ENCODE measurements around the gene GPN1. TPM values are rescaled to one million over a fixed set of nuclear protein-coding genes. Genes with fewer than 3 reads are reported as not detected.
A peak's percentile ranks its signal among the peaks of the same experiment; 100 is the strongest.

Gene GPN1
- total RNA-seq, 1 donor from 2014 or later: 63.9 TPM

DNA sequence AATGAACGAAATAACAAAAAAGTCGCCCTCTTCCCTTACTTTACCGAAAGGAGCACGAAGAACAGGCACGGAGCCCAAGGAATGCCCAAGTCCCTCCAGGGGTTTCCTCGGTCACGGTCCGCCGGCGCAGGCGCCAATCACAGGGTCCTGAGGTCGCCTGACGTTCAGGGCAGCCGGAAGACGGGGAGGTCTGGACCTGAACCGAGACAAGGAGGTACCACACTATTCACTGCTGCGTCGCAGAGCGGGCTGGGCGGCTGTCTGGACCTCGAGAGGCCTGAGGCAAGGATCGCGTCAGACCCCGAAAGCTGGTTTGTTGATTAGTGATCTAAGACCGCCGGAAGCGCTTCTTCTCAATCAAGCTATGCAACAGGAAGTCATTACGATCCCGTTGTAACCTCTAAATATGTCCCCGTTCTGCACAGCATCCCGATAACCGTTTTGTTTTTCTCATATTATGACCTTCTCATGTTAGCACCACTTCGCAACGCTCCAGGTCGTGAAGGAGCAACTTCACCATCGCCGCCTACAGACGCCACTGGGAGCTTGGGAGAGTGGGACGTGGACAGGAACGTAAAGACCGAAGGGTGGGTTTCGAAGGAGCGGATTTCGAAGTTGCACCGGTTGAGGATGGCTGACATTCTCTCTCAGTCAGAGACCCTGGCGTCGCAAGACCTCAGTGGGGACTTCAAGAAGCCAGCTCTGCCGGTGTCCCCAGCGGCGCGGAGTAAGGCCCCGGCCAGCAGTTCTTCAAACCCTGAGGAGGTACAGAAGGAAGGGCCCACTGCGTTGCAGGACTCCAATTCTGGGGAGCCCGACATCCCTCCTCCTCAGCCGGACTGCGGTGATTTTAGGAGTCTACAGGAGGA, 34.7 kb downstream of the GPN1 start, which contains the start of the genes SLC4A1AP and SUPT7L:
Gene SLC4A1AP, plus strand, starts transcription at position 605 of the 869 bp plus-strand sequence. Its CDS starts 26 bp downstream, at position 631.
Gene SUPT7L, minus strand, starts transcription at position 330 of the 869 bp plus-strand sequence. CDS start 1,422 bp downstream, outside the sequence.
- DNase-seq (ENCODE audit: low read depth) (peak; percentile 83), FAIRE-seq (no peak)
- H3K36me3 ChIP-seq (ENCODE audit: insufficient read depth, low read length): peaks cover 16% of the 10 kb centered on the region
- H3K4me3 ChIP-seq (ENCODE audit: insufficient read depth, low read depth, low read length): peak within 1 kb of the TSS; percentile 80
- Mint-ChIP-seq H3K4me1 (ENCODE audit: low read depth, unreplicated experiment) (peaks cover 21% of the 10 kb centered on the region), H3K27me3 (ENCODE audit: low read depth, unreplicated experiment) (no peaks in the 10 kb centered on the region), H3K27ac (ENCODE audit: unreplicated experiment) (peak within 1 kb of the TSS; percentile 99), H3K4me3 (ENCODE audit: unreplicated experiment) (peak within 1 kb of the TSS; percentile 100), H3K36me3 (ENCODE audit: low read depth, unreplicated experiment) (no peaks in the 10 kb centered on the region), H3K9me3 (ENCODE audit: unreplicated experiment) (no peaks in the 10 kb centered on the region)
- no peaks in the 10 kb centered on the region for H4K20me1 ChIP-seq (ENCODE audit: insufficient read depth, low read length)
- H2AFZ ChIP-seq (ENCODE audit: low read depth, low read length): peak within 1 kb of the TSS; percentile 97
- H3K9me3 ChIP-seq (ENCODE audit: insufficient read depth, low read depth, low read length): no peaks in the 10 kb centered on the region
- H3K4me1 ChIP-seq (ENCODE audit: insufficient read depth, low read length): peaks cover 23% of the 10 kb centered on the region
- no peaks in the 10 kb centered on the region for H3K27me3 ChIP-seq (ENCODE audit: insufficient read depth, low read length)
- peak within 1 kb of the TSS; percentile 95 for H3K27ac ChIP-seq (ENCODE audit: low read depth, low read length)
- peaks cover 59% of the 10 kb centered on the region for H3K79me2 ChIP-seq (ENCODE audit: insufficient read depth, low read length)
- H3K4me2 ChIP-seq (ENCODE audit: low read length): peak within 1 kb of the TSS; percentile 86
- TF ChIP-seq CTCF (IDR thresholded peaks at IDR 0.05; ENCODE audit: insufficient read depth, low read depth, low read length) (no peak), EZH2 (IDR thresholded peaks at IDR 0.05; ENCODE audit: insufficient read depth, low read length) (no peak)
- H3K9ac ChIP-seq (ENCODE audit: low read length): peak within 1 kb of the TSS; percentile 97

DNA sequence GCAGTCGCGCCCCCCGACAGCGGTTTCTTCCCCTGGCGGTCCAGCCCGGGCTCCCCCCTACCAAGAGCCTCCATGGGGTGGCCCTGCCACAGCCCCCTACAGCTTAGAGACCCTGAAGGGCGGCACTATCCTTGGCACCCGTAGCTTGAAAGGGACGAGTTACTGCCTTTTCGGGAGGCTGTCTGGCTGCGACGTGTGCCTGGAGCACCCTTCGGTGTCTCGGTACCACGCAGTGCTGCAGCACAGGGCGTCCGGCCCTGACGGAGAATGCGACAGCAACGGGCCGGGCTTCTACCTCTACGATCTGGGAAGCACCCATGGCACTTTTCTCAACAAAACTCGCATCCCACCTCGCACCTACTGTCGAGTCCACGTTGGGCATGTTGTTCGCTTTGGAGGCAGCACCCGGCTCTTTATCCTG, 35.3 kb downstream of the GPN1 start:
- H3K27ac Mint-ChIP-seq (ENCODE audit: unreplicated experiment): peak overlapping the region; percentile 99
- TF ChIP-seq CTCF (IDR thresholded peaks at IDR 0.05; ENCODE audit: insufficient read depth, low read depth, low read length): no peak
- no peak for TF ChIP-seq EZH2 (IDR thresholded peaks at IDR 0.05; ENCODE audit: insufficient read depth, low read length)
- DNase-seq (ENCODE audit: low read depth) (no peak), FAIRE-seq (no peak)
- Histone ChIP-seq H3K9ac (ENCODE audit: low read length) (peak overlapping the region; percentile 97), H3K4me2 (ENCODE audit: low read length) (peak overlapping the region; percentile 86), H3K79me2 (ENCODE audit: insufficient read depth, low read length) (peaks cover 55% of the 10 kb centered on the region), H4K20me1 (ENCODE audit: insufficient read depth, low read length) (no peaks in the 10 kb centered on the region), H3K36me3 (ENCODE audit: insufficient read depth, low read length) (peaks cover 19% of the 10 kb centered on the region), H3K4me1 (ENCODE audit: insufficient read depth, low read length) (peaks cover 23% of the 10 kb centered on the region), H3K27me3 (ENCODE audit: insufficient read depth, low read length) (no peaks in the 10 kb centered on the region), H3K9me3 (ENCODE audit: insufficient read depth, low read depth, low read length) (no peaks in the 10 kb centered on the region), H3K4me3 (ENCODE audit: insufficient read depth, low read depth, low read length) (peak overlapping the region; percentile 80), H2AFZ (ENCODE audit: low read depth, low read length) (peak overlapping the region; percentile 97), H3K27ac (ENCODE audit: low read depth, low read length) (peak overlapping the region; percentile 95)
- H3K27me3 Mint-ChIP-seq (ENCODE audit: low read depth, unreplicated experiment): no peaks in the 10 kb centered on the region
- H3K4me1 Mint-ChIP-seq (ENCODE audit: low read depth, unreplicated experiment): peaks cover 21% of the 10 kb centered on the region
- H3K9me3 Mint-ChIP-seq (ENCODE audit: unreplicated experiment): no peaks in the 10 kb centered on the region
- no peaks in the 10 kb centered on the region for H3K36me3 Mint-ChIP-seq (ENCODE audit: low read depth, unreplicated experiment)
- peak overlapping the region; percentile 100 for H3K4me3 Mint-ChIP-seq (ENCODE audit: unreplicated experiment)
